Daoy (cell line): Measurements from ENCODE around the gene SEMA3D. TPM values are rescaled to one million over a fixed set of nuclear protein-coding genes. Genes with fewer than 3 reads are reported as not detected.

Source experiments
- DNase-seq: peaks from one replicate; pipeline ENCODE4 v3.0.0-alpha.2; 2015; ENCODE audit warnings: low read depth
- total RNA-seq: library from RNA; depleted of rRNA; stranded (reverse); fragments of >200 nt; shearing (Covaris generic); gene quantifications from 2 replicates; pipeline ENCODE4 v1.2.3, GENCODE V29; 2014; rRNA removed

Gene SEMA3D
- 0.95 and 1.8 TPM in 2 replicates for total RNA-seq

- DNase-seq: peak; percentile 88
Measured at GRCh38 chr7:85186521-85187241, at the start of gene SEMA3D. Gene SEMA3D (minus strand): TSS chr7:85187056. CDS start chr7:85121891, 65,165 bp downstream.

- no peak for DNase-seq
Measured at GRCh38 chr7:85234730-85235129, 47.9 kb upstream of the SEMA3D start.

GRCh38 chr7:85232068-85232467 lies 45.2 kb upstream of the SEMA3D start:
- DNase-seq: no peak

GRCh38 chr7:85230623-85231022 lies 43.8 kb upstream of the SEMA3D start:
- DNase-seq: no peak

GRCh38 chr7:85229544-85229943 lies 42.7 kb upstream of the SEMA3D start:
- no peak for DNase-seq

- no peak for DNase-seq
Measured at GRCh38 chr7:85226361-85227085, 39.7 kb upstream of the SEMA3D start.

GRCh38 chr7:85224171-85224570 lies 37.3 kb upstream of the SEMA3D start:
- no peak for DNase-seq

- DNase-seq: no peak
Measured at GRCh38 chr7:85222522-85222921, 35.7 kb upstream of the SEMA3D start.

GRCh38 chr7:85221796-85222195 lies 34.9 kb upstream of the SEMA3D start:
- no peak for DNase-seq

GRCh38 chr7:85220651-85221050 lies 33.8 kb upstream of the SEMA3D start:
- DNase-seq: no peak

GRCh38 chr7:85220023-85220422 lies 33.2 kb upstream of the SEMA3D start:
- no peak for DNase-seq

- DNase-seq: no peak
Measured at GRCh38 chr7:85217085-85217484, 30.2 kb upstream of the SEMA3D start.

- no peak for DNase-seq
Measured at GRCh38 chr7:85215098-85215497, 28.2 kb upstream of the SEMA3D start.

GRCh38 chr7:85213500-85213899 lies 26.6 kb upstream of the SEMA3D start:
- DNase-seq: no peak

GRCh38 chr7:85205754-85206153 lies 18.9 kb upstream of the SEMA3D start:
- DNase-seq: no peak

GRCh38 chr7:85204496-85204895 lies 17.6 kb upstream of the SEMA3D start:
- DNase-seq: no peak

- DNase-seq: no peak
Measured at GRCh38 chr7:85204061-85204460, 17.2 kb upstream of the SEMA3D start.

GRCh38 chr7:85201209-85201608 lies 14.4 kb upstream of the SEMA3D start:
- no peak for DNase-seq

- no peak for DNase-seq
Measured at GRCh38 chr7:85196696-85197095, 9.8 kb upstream of the SEMA3D start.

- DNase-seq: no peak
Measured at GRCh38 chr7:85191383-85191782, 4.5 kb upstream of the SEMA3D start.

GRCh38 chr7:85186083-85186520 lies 754 bp downstream of the SEMA3D start:
- DNase-seq: peak; percentile 59

GRCh38 chr7:85185424-85186082 lies 1.3 kb downstream of the SEMA3D start:
- peak; percentile 75 for DNase-seq
